Islet of Langerhans (tissue), 1 donor: ENCODE results near the gene PHLDB3.
"Not testable (repeated sequence)": the region's sequence is repeated elsewhere in the genome, so short reads cannot be mapped to it uniquely, and the experiment has no call there.

ENCODE experiments used
- FAIRE-seq: peaks from one replicate; lab custom pipeline; 2011; peaks lifted over from hg19 to GRCh38; lab: Jason Lieb, UNC

Gene PHLDB3

DNA sequence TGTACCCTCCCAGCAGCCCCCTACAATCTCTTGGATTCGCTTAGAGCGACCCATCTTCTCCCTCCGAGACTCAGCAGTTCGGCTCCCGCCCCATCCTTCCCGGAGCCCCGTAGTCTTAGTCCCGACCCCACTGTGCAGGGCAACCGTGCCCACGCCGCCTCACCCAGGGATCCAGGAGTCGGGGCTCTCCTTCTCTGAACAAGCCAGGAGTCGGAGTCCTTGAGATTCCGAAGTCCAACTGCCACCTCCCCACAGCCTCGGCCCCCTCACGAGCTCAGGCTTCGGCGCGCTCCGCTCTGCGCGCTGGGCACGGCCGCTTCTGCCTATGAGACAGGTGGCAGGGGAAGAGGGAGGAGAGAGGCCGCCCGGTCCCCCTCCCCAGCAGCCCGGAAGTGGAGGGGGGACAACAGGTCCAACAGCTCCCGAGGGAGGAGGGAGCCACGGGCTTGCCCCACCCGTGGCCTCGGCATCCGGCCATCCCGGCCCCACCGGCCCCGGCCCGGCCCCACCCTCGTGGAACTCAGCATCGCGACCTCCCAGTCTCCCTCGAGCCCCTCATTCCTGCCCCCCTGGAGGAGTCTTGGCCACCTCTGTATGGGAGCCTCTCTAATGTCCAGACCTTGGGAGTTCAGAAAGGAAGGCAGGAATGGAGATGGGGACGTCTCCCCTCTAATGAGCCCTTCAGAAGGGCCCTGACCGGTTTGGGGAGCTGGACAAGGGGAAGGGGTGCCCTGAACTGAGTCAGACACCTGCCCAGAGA is at the start of gene PHLDB3:
Gene PHLDB3, minus strand, starts transcription at position 321 of the 760 bp plus-strand sequence. CDS start 628 bp downstream, outside the sequence.
- no peak for FAIRE-seq

DNA sequence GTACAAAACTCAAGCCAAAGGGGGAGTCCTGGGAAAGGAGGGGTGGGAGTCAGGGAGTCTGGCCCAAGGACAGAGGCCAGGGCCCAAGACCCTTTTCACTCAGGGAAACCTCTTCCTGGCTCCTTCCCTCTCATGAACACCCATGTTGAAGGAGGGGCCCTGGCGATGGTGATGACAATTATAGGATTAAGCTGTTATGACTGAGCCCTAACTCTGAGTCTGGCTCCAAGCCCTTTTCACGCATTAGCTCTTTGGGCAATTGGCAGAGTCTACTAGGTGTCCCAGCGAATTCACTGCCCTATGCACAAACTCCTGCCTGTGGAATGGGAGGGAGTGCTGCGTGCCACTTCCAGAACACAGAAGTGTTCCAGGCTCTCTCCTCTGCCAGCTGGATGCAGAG is 49.1 kb upstream of the PHLDB3 start:
- no peak for FAIRE-seq

DNA sequence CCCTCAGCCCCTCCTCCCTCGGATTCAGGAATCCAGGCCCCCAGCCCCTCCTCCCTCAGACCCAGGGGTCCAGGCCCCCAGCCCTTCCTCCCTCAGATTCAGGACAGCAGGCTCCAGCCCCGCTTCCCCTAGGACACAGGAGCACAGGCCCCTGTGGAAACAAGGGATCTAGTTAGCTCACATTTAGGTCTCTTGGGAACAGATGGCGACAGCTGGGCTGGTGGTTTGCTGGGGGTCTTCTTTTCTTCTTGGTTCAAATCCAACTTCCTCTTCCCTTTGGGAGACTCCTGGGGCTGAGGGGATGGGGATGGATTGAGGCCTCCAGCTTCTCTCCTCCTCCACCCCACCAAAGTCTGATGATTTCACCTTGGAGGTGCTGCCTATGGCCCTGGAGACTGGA is 48.1 kb upstream of the PHLDB3 start:
- no peak for FAIRE-seq

DNA sequence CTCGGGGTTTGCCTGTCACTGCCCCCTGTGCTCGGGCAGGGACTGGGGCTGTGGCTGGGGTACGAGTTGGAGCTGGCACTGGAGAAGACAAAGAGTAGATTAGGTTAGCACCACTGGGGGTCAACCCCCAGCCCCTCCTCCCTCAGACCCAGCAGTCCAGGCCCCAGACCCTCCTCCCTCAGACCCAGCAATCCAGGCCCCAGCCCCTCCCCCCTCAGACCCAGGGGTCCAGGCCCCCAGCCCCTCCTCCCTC is 47.6 kb upstream of the PHLDB3 start:
- no peak for FAIRE-seq

DNA sequence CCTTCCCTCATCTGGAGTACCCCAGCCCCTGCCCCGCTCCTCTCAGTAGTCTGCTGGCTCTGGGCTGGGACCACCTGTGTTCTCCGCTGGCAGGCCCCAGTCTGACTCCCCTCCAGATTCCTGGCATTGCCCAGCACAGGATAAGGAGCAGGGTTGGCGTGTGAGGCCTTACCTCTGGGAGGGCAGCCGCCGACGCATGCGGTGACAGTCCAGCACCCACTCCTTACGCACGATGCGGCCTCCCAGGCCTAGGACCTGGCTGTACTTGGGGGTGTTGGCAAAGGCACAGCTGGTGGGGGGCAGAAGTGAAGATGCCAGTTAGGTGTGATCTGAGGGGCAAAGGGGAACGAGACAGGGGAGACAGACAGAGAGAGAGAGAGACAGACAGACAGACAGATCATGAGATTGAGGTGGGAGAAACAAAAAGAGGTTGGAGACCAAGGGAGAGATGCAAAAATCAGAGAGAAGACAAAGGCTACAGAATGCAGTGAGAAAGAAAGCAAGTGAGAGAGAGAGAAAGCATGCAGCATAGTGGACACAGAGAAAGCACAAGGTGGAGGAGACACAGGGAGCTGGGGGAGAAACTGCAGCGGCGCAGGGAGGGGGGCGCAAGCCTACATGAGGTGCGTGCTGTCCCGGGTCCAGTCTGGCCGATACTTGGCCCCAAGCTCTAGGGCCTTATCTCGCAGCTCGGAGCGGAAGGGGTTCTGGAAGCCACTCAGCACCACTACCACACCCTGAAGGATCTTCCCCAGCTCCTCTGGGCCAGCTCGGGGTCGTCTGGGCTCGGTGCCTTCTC is 47.1 kb upstream of the PHLDB3 start:
- no peak for FAIRE-seq

DNA sequence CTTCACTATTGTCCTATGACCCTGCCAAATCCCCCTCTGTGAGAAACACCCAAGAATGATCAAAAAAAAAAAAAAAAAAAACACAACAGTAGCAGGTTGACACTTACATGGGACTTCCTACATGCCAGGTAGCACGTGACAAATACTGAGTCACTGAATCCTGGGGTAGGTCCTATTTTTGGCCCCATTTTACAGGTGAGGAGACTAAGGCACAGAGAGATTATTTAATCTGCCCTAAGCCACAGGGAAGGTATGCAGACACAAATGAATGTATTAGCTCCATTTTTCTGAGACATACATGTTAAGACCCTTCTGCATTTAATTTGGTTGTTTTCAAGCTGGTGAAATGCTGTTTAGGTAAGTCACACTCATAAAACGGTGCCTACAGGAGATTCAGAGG is 44.2 kb upstream of the PHLDB3 start:
- FAIRE-seq: no peak

DNA sequence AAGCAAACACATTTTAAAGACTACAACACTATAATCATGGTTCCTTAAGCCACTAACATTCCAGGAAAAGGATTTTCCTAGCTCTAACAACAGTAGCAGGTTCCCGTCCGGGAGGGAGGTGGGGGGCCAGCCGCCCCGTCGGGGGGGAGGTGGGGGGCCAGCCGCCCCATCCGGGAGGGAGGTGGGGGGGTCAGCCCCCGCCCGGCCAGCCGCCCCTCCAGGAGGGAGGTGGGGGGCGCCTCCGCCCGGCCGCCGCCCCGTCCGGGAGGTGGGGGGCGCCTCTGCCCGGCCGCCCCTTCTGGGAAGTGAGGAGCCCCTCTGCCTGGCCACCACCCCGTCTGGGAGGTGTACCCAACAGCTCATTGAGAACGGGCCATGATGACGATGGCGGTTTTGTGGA is 43.4 kb upstream of the PHLDB3 start:
- not testable (repeated sequence) for FAIRE-seq

DNA sequence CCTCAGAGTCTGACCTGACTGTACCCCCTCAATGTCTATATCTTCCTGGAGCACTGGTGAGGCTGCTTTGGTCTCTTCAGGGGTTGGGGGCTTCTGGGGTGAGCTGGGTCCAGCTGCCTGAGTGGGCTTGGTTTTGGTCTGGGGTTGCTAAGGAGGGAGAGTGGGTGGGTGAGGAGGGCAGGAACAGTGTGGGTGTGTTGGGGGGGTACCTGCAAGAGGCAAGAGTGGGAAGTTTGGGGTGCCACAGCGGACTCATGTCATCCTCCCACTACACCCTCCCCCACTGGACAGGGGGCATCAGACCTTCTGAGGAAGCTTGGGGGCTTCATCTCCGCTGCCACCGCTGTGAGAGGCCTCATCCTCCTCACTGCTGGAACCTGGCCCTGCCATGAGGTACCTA is 42.0 kb upstream of the PHLDB3 start:
- no peak for FAIRE-seq

DNA sequence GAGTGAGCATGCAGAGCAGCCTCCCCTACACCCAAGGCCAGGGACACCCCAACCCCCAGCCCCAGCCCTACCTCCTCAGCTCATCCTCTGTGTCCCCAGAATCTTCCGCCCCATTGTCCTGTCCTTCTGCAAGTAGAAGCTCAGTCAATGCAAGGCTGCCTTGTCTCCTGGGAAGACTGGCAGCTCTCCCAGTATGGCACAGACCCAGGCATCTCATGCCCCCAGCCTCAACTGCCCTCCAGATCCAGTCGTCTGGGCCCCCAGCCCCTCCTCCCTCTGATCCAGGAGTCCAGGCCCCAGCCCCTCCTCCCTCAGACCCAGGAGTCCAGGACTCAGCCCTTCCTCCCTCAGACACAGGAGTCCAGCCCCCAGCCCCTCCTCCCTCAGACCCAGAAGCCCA is 41.4 kb upstream of the PHLDB3 start:
- no peak for FAIRE-seq

DNA sequence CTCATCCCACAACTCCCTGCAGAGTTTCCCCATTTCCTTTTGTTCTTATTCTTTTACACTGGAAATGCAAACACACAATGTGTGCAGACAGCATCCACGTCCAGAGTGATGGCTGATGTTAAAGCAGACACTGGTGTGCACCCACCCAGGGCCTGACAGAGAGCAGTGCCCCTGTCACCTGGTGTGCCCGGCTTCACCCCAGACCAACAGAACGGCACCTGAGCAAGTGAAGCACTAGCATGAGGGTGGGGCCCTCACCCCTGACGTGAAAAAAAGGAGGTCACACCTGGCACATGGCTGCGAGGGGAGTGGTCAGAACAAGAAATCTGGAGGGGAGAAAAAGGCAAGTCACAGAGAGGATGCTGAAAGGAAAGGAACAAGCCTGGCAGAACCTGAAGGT is 40.7 kb upstream of the PHLDB3 start:
- FAIRE-seq: no peak

DNA sequence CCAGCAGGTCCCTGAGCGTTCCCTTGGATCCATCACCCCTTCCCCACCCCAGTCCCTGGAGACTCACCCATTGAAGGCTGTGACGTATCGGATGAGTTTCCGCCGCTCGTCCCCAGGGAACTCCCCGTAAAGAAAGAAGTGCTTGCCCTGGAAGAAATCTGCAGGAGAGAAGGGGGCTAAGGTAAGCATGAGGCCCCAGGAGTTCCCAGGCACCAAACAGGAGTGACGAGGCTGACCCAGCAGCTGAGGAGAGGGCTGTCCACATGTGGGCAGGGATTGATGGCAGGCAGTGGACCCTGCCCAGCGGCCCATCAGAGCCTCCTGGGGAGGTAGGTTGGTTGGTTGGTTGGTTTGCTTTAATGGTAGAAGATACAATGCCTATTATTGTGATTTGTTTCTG is 39.5 kb upstream of the PHLDB3 start:
- no peak for FAIRE-seq

DNA sequence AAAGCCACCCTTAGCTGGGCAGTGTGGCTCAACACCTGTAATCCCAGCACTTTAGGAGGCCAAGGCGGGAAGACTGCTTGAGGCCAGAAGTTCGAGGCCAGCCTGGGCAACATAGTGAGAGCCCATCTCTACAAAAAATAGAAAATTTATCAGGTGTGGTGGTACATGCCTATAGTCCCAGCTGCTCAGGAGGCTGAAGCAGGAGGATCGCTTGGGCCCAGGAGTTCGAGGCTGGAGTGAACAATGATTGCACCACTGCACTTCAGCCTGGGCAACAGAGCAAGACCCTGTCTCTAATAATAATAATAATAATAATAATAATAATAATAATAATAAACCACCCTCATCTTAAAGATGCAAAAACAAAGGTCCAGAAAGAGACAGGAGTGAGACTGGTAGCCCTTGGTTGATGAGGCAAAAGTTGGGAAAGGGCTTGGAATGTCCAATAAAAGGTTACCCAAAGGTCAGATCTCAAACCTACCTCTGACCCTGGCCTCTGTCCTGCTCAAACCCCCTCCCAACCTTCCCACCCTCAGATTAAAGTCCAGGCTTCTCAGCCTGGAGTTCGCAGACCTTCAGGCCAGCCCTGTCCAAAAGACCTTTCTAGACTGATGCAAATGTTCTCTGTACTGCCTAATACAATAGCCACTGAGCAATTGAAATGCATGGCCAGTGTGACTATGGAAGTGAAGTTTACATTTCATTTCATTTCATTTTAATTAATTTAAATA is 37.5 kb upstream of the PHLDB3 start:
- FAIRE-seq: no peak

DNA sequence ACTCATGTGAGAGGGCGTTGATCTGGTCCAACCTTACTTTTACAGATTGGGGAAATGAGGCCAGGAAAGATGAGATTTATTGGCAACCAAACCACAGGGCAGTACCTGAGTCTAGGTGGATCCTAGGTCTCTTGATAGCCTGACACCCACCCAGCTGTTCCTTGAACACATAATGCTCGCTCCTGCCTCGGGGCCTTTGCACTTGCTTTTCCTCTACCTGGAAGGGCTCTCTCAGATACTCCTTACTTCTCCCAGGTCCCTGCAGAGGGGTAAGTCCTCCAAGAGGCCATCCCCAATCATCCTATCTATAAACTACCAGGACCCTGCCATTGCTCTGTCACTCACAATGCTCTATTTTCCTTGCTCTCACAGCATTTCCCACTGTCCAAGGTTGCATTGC is 35.8 kb upstream of the PHLDB3 start:
- no peak for FAIRE-seq

DNA sequence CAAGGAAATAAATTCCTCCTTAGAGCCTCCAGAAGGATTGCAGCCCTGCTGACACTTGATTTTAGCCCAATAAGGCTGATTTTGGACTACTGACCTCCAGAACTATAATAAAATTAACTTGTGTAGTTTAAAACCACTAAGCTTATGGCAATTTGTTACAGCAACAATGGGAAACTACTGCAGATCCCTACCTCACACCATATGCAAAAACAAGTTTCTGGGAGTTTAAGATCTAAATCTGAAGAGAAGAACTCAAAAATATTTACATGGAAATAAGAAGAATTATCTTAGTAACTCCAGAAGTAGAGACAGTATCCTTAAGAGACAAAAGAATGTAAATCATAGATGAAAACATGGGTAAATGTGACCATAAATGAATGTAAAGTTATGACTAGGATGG is 34.4 kb upstream of the PHLDB3 start:
- no peak for FAIRE-seq

DNA sequence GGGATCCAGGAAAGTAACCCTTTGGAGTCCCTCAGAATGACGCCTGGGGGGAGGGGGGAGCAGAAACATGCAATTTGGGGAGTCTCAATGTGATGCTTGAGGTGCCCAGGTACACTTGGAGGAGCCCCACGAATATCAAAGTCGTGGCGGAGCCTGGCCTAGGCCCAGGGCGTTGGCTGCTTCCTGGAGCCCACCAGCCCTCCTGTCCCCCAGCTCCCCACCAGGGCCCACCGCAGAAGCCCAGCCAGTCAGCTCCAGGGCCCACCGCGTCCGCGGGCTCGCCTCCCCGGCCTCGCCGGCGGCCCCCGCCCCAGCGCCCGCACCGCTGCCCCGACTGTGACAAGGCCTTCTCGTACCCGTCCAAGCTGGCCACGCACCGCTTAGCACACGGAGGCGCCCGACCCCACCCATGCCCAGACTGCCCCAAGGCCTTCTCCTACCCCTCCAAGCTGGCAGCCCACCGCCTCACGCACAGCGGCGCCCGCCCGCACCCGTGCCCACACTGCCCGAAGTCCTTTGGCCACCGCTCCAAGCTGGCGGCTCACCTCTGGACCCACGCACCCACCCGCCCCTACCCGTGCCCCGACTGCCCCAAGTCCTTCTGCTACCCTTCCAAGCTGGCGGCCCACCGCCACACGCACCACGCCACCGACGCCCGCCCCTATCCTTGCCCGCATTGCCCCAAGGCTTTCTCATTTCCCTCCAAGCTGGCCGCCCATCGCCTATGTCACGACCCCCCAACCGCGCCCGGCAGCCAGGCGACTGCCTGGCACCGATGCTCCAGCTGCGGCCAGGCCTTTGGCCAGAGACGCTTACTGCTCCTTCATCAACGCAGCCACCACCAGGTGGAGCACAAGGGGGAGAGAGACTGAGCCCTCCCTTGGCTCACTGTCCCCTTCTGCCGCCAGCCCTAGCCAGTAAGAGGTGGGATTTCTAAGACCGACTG is 30.5 kb upstream of the PHLDB3 start:
- no peak for FAIRE-seq

DNA sequence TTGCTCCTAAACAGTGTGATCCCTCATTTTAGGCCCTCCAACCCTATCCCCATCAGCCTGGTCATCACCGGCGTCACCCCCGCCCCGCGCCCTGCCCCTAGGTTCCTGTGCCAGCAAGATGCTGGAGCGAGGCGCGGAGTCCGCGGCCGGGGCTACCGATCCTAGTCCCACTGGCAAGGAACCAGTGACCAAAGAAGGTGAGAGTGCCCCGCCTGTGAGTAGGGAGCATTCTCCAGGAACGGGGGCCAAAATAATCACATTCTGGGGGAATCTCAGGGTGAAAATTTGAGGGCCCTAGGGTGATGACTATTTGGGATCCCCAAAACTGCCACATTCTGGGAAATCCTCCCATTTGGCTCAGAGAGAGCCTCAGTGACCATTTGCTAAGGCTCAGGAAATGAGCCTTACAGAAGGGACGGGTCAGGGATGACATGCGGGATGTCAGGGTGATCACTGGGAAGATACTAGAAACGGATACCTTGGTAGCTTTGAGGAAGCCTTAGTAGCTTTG is 29.8 kb upstream of the PHLDB3 start:
- FAIRE-seq: no peak

DNA sequence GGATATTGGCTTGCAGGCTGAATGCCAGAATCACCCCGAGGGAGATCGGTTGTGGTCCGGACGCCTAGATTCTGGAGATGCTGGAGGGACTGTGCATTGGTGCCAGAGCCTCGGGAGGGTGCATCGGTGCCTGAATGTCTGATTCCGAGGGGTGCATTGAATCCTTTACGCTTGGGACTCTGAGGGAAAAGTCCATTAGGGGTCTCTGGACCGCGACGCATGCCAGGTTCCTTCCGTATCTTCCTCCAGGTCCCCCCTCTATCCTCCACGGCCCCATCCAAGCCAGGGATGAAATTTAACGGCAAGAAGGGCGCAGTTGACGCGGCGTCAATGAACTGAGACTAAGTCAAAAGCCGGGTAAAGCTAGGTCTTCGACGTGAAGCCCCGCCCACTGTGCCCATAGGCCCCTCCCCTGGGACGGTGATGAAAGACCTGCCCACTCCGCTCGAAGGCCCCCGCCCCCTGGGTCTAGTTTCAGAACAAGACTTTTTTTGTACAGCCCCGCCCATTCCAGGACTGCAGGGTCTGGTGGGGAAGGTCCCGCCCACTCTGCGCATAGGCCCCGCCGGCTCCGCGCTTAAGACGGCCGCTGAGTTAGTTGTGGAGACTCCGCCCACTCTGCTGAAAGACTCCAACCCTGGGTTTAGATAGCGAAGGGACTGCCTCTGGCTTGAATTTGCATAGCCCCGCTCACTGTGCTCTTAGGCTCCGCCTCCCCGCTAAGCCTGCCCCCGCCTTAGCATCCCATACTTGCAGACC is 29.2 kb upstream of the PHLDB3 start:
- FAIRE-seq: no peak

DNA sequence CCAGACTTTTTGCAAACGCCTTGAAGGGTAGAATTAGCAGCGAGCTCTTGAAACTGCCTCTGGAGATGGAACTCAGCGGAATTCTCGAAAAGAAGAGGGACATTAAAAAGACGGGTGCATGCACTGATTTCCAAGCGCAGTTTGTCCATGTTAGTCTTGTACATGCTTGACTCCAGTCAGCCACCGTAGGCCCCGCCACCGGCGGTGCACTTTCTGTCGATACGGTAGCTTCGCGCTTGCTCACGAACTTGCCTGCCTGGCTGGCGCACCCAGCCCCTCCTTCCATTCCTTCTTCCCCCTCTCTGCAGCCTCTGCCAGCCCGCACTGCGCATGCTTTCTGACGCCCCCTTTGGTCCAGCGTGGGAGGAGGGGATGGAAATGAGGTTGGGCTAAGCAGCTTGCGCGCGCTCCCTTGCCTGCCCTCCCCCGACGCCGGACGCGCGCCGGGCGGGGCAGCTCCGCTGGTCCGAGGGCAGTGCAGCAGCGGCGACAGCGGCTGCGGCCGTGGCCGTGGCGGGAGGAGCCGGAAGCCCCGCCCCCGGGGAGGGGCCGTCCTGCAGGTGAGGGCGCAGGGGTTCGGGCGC is 28.5 kb upstream of the PHLDB3 start, which contains the start of gene ZNF575:
Gene ZNF575, plus strand, starts transcription at position 227 of the 584 bp plus-strand sequence. CDS start 1,235 bp downstream, outside the sequence.
- no peak for FAIRE-seq

DNA sequence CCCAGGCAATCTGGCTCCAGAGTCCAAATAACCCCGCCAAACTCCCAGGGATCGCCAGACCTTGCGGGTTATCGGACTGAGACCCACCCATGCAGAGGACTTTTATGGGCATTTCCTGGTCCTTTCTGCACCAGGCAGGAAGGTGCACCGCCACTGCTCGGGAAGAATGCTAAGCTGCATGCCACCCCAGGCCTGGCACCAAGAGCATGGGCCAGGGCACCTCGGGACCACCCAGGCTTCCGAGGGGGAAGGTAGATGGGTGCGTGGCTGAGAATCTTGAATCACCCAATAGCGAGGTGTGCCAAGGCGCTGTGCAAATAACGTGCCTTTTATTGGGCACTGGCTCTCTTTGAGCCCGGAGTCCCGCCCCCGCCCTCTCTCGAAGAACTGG is 28.0 kb upstream of the PHLDB3 start:
- no peak for FAIRE-seq

DNA sequence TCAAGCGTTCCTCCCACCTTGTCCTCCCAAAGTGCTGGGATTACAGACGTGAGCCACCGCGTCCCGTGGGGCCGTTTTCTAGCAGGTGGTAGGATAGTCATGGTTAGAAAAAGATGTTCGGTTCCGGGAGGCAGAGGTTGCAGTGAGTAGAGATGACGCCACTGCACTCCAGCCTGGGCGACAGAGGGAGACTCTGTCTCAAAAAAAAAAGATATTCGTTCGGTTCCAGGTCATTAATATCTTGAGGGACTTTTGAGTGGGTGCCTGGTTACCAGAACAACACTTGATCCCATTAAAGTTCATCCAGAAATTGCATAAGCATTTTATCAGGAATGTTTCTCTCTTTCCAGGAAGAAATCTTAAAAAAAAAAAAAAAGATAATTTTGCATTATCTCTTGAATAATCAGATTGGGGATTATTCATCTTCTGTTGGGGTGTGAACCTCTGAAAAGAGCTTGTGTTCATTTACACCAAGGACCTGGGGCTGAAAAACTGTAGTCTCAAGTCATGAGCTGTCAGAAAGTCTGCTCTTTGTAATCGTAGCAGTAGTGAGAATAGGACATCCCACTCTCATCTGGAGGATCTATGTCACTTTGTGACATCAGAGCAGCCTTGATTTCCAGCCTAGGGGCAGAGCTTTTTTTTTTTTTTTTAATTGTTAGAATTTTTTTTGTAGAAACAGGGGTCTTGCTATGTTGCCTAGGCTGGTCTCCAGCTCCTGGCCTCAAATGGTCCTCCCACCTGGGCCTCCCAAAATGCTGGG is 23.5 kb upstream of the PHLDB3 start:
- FAIRE-seq: no peak
